Adipose tissue (tissue), 3 donors: Measurements from ENCODE around the gene GRIA2. TPM values are rescaled to one million over a fixed set of nuclear protein-coding genes. Genes with fewer than 3 reads are reported as not detected.

Experiments
- H3K27ac ChIP-seq: one replicate; pipeline ENCODE4 v1.5.1; 2013; ENCODE audit warnings: low read depth, low read length
- WGBS, 3 donors: extraction: QIAGEN DNeasy Blood & Tissue Kit; methylation state at CpG; one replicate each; pipeline ENCODE4 v1.1.7; 2013; 5-methylcytosine and 5-hydroxymethylcytosine counted together
- polyA plus RNA-seq, 3 donors: library from polyadenylated mRNA; stranded (reverse); fragments of 200-250 nt; gene quantifications; one replicate each; pipeline ENCODE4 v1.2.3, GENCODE V29; 2013
- donor health status: healthy with polysubstance abuse.
- donor health status: Bipolar disorder and iron deficiency.
- donor health status: healthy.

The GRIA2 gene
- polyA plus RNA-seq, 3 donors = 0.04 to 0.48 TPM; not detected in 1

DNA sequence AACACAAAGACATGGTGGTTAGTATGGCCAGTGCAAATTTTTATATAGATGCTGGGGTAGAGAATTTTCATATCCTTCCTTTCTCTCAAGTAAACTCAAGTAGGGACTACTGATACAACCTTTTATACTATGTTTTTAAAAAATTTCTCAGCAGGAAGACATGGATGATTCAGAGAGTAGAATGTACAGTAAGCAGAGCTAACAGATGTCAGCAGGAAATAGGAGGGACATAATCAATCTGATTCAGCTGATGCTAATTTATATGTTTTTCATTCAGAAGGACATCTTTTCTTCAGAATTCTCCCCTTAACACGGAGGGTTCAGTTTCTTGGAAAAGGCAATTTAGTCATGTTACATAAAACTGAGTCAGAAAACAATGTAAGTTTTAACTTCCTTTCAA is 95.4 kb downstream of the GRIA2 start:
- no peak overlapping the region for H3K27ac ChIP-seq
- WGBS, 3 donors = 25 to 58% (median 36%) methylated on average over 1 of the region's 1 CpG

- no peak overlapping the region for H3K27ac ChIP-seq
- WGBS, 3 donors = 82 to 92% (median 88%) methylated on average over 2 of the region's 2 CpGs
Measured at GRCh38 chr4:157320092-157320491, 99.6 kb downstream of the GRIA2 start.

GRCh38 chr4:157327666-157328065 is 107.1 kb downstream of the GRIA2 start:
- WGBS, 3 donors = 66 to 84% (median 70%) methylated on average over 2 of the region's 2 CpGs
- no peak overlapping the region for H3K27ac ChIP-seq

DNA sequence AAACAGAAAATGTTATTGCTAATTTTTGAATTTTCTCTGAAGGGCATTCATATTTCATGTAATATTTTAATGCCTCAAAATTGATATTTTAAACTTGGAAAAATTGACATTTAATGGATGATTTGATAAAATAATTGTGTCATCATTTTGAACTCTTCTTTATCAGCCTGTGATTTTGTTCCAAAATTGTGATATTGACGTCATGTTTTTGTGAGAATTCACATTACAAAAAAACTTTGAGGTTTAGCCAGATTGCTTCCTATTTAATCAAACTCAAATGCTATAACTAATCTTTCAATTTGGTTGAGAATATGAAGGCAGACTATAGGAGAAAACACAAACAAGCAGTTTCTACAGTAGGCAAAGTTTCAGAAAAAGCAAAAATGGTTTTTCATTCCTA is 137.4 kb downstream of the GRIA2 start:
- WGBS, 3 donors = 62 to 78% (median 64%) methylated on average over 1 of the region's 1 CpG
- no peak overlapping the region for H3K27ac ChIP-seq

DNA sequence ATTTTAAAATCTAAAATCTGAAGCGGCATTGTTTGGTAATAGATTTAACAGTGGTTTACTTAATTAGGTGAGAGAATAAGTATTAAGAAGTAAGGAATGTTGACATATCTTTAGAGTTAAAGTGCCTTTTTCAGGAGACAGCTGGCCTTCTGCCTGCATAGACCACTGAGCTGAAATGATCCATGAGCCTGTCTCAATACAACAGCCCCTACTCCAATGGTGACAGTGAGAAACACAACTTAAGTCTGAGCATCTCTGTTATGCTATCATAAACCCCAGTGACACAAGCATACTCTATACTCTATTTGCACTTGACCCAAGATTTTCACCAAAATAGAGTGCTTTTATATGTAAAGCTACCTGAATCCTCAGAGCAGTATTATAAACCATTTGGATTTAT is 137.9 kb downstream of the GRIA2 start:
- WGBS, 3 donors = 79 to 100% (median 92%) methylated on average over 1 of the region's 1 CpG
- H3K27ac ChIP-seq = no peak overlapping the region

DNA sequence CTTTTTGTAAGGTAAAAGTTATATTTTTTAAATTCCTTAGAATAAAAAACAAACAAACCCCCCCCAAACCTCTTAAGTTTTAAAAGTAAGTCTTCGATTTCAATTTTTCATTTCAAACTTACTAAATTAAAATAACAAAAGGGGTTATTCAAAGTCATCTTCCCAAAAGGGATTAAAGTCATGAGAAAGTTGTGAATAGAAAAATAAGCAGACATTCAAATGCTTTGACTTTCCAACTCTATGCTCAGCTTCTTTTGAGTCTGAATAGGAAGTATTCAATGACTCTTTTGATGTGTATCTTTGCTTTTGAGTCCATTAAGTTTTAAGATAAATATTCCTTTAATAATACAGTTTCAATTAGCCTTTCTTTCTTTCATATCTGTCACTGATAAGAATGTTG is 138.3 kb downstream of the GRIA2 start:
- no peak overlapping the region for H3K27ac ChIP-seq
- 43 to 56% (median 51%) methylated on average over 1 of the region's 1 CpG for WGBS, 3 donors

- WGBS, 3 donors = 34 to 45% (median 45%) methylated on average over 4 of the region's 4 CpGs
- no peak overlapping the region for H3K27ac ChIP-seq
Measured at GRCh38 chr4:157363360-157363759, 142.8 kb downstream of the GRIA2 start.

DNA sequence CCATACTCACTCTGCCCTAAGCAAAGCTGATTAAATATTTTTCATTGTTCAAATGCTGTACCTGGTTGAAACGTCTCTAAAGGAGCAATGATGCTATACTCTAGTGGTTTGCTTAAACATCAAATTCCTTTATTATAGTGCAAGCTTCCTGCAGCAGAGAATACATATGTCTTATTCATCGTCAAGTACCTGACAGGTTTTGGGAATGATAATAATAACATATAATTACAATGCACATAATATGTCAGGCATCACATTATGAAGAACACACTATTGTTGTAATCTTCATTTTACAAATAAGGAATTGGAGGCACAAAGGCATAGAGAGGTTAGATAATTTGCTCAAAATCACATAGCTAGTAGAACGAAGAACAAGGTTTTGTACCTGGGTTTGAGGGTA is 151.6 kb downstream of the GRIA2 start:
- no peak overlapping the region for H3K27ac ChIP-seq
- WGBS, 3 donors = 70 to 80% (median 77%) methylated on average over 3 of the region's 3 CpGs

DNA sequence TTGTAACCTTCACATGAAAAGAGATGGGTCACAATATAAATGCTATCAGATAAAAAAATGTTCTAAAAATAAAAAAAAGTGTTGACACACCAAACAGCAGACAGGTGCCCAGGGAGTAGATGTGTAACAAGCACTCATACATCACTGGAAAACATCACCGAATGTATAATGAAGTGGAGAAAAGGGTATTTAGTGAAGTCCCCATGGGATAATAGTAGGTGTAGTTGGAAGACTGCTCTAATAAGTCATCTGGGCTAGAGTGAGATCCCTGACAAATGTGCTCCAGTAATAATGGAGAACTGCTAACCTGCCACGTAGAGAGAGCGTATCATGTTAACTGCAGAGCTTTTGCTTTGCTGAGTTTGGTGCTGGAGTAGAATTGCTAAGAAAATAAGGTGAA is 152.0 kb downstream of the GRIA2 start:
- H3K27ac ChIP-seq = no peak overlapping the region
- WGBS, 3 donors = 79 to 87% (median 87%) methylated on average over 3 of the region's 3 CpGs

- 28 to 50% (median 32%) methylated on average over 3 of the region's 3 CpGs for WGBS, 3 donors
- H3K27ac ChIP-seq = no peak overlapping the region
Measured at GRCh38 chr4:157389741-157390140, 169.2 kb downstream of the GRIA2 start.

DNA sequence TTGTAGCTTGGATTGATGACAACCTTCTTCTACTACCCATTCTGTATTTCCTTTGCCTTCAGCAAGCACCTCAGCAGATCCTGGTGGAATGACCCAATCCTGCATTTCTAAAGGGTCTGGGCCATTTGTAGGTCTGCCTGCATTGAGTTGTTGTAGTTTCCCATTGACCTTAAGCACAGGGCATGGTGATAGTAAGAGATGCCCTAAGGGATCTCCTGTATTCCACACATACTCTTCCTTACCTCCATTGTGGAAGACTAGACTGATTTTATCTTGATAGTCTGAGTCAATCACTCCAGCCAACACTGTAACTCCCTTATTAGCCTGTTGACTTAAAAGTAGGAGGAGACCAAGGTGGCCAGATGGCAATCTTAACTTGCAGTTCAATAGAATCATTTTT is 184.5 kb downstream of the GRIA2 start:
- no peak overlapping the region for H3K27ac ChIP-seq

Other genes starting within 250 kb of the GRIA2 start
- 10 to 100 TPM in 1 of 3 donors, 1 to 10 TPM in 2; 4.4 to 17.2 (median 6.5) TPM for gene PDGFC, start 248.9 kb upstream of the GRIA2 start, polyA plus RNA-seq
- 1 to 10 TPM; 2.1 to 7.5 (median 5.2) TPM for gene GLRB, start 144.6 kb upstream of the GRIA2 start, polyA plus RNA-seq